Measurements from ENCODE around the gene GRK7. TPM values are rescaled to one million over a fixed set of nuclear protein-coding genes. Genes with fewer than 3 reads are reported as not detected.

GRK7 gene
- total and polyA plus RNA-seq, 2 of the 13 experiments (the other 11 are each of a cell fraction or from before 2014, with no cell fraction given): not detected

GRCh38 chr3:141738022-141738890 is 25.0 kb upstream of the GRK7 start, which contains the start of gene RNF7 (continued):
- TF ChIP-seq, protein P1, sequence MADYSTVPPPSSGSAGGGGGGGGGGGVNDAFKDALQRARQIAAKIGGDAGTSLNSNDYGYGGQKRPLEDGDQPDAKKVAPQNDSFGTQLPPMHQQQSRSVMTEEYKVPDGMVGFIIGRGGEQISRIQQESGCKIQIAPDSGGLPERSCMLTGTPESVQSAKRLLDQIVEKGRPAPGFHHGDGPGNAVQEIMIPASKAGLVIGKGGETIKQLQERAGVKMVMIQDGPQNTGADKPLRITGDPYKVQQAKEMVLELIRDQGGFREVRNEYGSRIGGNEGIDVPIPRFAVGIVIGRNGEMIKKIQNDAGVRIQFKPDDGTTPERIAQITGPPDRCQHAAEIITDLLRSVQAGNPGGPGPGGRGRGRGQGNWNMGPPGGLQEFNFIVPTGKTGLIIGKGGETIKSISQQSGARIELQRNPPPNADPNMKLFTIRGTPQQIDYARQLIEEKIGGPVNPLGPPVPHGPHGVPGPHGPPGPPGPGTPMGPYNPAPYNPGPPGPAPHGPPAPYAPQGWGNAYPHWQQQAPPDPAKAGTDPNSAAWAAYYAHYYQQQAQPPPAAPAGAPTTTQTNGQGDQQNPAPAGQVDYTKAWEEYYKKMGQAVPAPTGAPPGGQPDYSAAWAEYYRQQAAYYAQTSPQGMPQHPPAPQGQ (CRISPR knock-in tag; IDR thresholded peaks at IDR 0.05; ENCODE audit: borderline replicate concordance): no peak; the same call in 1 of the 2 replicates
- TF ChIP-seq GPBP1L1 (CRISPR knock-in tag; IDR thresholded peaks at IDR 0.05) (no peak), HOXA5 (CRISPR knock-in tag; IDR thresholded peaks at IDR 0.05) (peak; percentile 93; the same call in 1 of the 2 replicates), CBFB (CRISPR knock-in tag; IDR thresholded peaks at IDR 0.05) (peak; percentile 83), CSRNP2 (CRISPR knock-in tag; conservative IDR thresholded peaks at IDR 0.05; ENCODE audit: low read depth) (0 out of 2 replicates have a peak, but pooled peaks have one; percentile 70), SIX1 (CRISPR knock-in tag; IDR thresholded peaks at IDR 0.05; ENCODE audit: borderline replicate concordance) (no peak), ZSCAN25 (CRISPR knock-in tag; IDR thresholded peaks at IDR 0.05) (peak; percentile 50; the same call in 1 of the 2 replicates), ZFP36L1 (CRISPR knock-in tag; IDR thresholded peaks at IDR 0.05) (peak; percentile 71; the same call in 1 of the 2 replicates), HOXA3 (CRISPR knock-in tag; IDR thresholded peaks at IDR 0.05) (peak; percentile 97), ZNF414 (CRISPR knock-in tag; IDR thresholded peaks at IDR 0.05) (no peak), CENPX (CRISPR knock-in tag; IDR thresholded peaks at IDR 0.05) (no peak), ZNF34 (CRISPR knock-in tag; IDR thresholded peaks at IDR 0.05; ENCODE audit: borderline replicate concordance) (0 out of 2 replicates have a peak, but pooled peaks have one; percentile 17), IKZF1 (IDR thresholded peaks at IDR 0.05) (no peak), ZNF737 (CRISPR knock-in tag; IDR thresholded peaks at IDR 0.05; ENCODE audit: borderline replicate concordance) (peak; percentile 23; the same call in 1 of the 2 replicates), ATF7 (IDR thresholded peaks at IDR 0.05) (peak; percentile 97), ATF7 (CRISPR knock-in tag; IDR thresholded peaks at IDR 0.05) (peak; percentile 89), U2AF2 (IDR thresholded peaks at IDR 0.05; ENCODE audit: low read depth, low read length) (no peak), NR2F2 (IDR thresholded peaks at IDR 0.05; ENCODE audit: borderline replicate concordance, low read depth) (no peak), ZNF260 (CRISPR knock-in tag; IDR thresholded peaks at IDR 0.05; ENCODE audit: borderline replicate concordance, low read depth) (no peak), ASH2L (IDR thresholded peaks at IDR 0.05; ENCODE audit: insufficient read length, low read depth, low read length) (peak; percentile 89), ZNF766 (CRISPR knock-in tag; IDR thresholded peaks at IDR 0.05; ENCODE audit: borderline replicate concordance) (0 out of 2 replicates have a peak, but pooled peaks have one; percentile 63)
- TF ChIP-seq, protein P2, sequence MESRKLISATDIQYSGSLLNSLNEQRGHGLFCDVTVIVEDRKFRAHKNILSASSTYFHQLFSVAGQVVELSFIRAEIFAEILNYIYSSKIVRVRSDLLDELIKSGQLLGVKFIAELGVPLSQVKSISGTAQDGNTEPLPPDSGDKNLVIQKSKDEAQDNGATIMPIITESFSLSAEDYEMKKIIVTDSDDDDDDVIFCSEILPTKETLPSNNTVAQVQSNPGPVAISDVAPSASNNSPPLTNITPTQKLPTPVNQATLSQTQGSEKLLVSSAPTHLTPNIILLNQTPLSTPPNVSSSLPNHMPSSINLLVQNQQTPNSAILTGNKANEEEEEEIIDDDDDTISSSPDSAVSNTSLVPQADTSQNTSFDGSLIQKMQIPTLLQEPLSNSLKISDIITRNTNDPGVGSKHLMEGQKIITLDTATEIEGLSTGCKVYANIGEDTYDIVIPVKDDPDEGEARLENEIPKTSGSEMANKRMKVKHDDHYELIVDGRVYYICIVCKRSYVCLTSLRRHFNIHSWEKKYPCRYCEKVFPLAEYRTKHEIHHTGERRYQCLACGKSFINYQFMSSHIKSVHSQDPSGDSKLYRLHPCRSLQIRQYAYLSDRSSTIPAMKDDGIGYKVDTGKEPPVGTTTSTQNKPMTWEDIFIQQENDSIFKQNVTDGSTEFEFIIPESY (CRISPR knock-in tag; IDR thresholded peaks at IDR 0.05): no peak
